ENCODE data around the gene IGF2R.
"Not testable (repeated sequence)": the region's sequence is repeated elsewhere in the genome, so short reads cannot be mapped to it uniquely, and the experiment has no call there.

The IGF2R gene, protein sequence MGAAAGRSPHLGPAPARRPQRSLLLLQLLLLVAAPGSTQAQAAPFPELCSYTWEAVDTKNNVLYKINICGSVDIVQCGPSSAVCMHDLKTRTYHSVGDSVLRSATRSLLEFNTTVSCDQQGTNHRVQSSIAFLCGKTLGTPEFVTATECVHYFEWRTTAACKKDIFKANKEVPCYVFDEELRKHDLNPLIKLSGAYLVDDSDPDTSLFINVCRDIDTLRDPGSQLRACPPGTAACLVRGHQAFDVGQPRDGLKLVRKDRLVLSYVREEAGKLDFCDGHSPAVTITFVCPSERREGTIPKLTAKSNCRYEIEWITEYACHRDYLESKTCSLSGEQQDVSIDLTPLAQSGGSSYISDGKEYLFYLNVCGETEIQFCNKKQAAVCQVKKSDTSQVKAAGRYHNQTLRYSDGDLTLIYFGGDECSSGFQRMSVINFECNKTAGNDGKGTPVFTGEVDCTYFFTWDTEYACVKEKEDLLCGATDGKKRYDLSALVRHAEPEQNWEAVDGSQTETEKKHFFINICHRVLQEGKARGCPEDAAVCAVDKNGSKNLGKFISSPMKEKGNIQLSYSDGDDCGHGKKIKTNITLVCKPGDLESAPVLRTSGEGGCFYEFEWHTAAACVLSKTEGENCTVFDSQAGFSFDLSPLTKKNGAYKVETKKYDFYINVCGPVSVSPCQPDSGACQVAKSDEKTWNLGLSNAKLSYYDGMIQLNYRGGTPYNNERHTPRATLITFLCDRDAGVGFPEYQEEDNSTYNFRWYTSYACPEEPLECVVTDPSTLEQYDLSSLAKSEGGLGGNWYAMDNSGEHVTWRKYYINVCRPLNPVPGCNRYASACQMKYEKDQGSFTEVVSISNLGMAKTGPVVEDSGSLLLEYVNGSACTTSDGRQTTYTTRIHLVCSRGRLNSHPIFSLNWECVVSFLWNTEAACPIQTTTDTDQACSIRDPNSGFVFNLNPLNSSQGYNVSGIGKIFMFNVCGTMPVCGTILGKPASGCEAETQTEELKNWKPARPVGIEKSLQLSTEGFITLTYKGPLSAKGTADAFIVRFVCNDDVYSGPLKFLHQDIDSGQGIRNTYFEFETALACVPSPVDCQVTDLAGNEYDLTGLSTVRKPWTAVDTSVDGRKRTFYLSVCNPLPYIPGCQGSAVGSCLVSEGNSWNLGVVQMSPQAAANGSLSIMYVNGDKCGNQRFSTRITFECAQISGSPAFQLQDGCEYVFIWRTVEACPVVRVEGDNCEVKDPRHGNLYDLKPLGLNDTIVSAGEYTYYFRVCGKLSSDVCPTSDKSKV (N-terminal part only)

DNA sequence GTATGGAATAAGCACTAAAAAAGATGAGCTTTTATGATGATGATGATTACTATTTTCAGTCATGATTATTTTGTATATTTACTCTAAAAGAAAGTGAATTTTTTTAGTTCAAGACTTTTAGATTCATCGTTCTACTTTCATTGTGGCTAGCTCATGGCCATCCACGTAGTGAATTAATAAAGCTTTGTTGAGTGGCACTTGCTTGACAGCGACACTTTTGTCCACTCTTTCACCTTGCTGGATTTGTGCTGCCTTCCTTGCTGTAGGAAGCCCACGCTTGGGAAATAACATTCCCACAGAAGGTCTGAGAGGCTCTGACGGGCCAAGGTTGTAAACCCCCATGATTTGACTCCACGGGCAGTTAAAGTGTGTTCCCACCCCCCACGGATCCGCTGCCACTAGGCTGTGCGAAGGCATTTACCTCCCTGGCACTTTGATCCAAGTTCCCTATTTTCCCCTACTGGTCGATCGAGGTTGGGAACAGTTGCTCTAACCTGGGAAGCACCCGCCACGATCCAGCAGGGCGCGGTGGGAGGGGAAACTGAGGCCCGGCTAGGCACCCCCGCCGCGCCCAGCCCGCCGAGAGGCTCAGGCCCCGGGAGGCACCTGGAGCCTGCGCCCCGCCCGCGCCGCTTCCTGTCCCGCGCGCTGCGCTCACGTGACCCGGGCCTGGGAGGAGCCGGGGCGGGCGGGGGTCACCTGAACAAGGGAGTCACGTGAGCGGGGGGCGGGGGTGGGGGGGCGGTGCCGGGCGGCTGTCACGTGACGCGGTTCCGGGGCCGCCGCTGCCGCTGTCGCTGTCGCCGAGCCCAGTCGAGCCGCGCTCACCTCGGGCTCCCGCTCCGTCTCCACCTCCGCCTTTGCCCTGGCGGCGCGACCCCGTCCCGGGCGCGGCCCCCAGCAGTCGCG lies at the start of gene IGF2R:
Gene IGF2R (plus strand): TSS at position 788 of the 909 bp plus-strand sequence. CDS start 165 bp downstream, outside the sequence.
- peak within 1 kb of the TSS; percentile 66 for H3K4me3 ChIP-seq (ENCODE audit: low read depth, low read length)
- H3K9me3 ChIP-seq (ENCODE audit: control insufficient read depth, insufficient read depth, low read length) = no peaks in the 10 kb centered on the region
- H3K4me1 ChIP-seq (ENCODE audit: control insufficient read depth, insufficient read depth, low read length) = peaks cover 9% of the 10 kb centered on the region
- no peaks in the 10 kb centered on the region for H3K36me3 ChIP-seq (ENCODE audit: control insufficient read depth, insufficient read depth, low read length)
- H3K9ac ChIP-seq (ENCODE audit: low read depth, low read length) = peak within 1 kb of the TSS; percentile 63
- H3K27me3 ChIP-seq (ENCODE audit: control insufficient read depth, insufficient read depth, low read length) = peaks cover 35% of the 10 kb centered on the region

DNA sequence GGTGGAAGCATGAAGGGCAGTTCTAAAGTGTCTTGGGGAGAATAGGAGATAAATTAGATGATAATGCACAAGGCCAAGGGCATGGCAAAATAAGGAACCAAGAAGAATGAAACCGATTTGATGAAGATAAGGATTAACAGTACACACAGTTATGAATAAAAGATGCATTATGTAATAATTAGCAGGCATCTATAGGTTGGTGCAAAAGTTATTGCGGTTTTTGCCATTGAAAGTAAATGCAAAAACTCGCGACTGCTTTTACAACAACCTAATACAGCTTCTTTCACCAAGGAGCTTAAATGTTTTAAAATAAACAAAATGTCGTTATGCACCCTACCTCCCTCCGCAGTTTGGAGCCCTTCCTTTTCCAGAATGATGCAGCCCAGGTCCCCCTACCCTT lies 49.1 kb upstream of the IGF2R start:
- no peaks in the 10 kb centered on the region for H3K4me1 ChIP-seq (ENCODE audit: control insufficient read depth, insufficient read depth, low read length)
- H3K27me3 ChIP-seq (ENCODE audit: control insufficient read depth, insufficient read depth, low read length) = no peaks in the 10 kb centered on the region
- no peak overlapping the region for H3K9ac ChIP-seq (ENCODE audit: low read depth, low read length)
- no peaks in the 10 kb centered on the region for H3K9me3 ChIP-seq (ENCODE audit: control insufficient read depth, insufficient read depth, low read length)
- no peaks in the 10 kb centered on the region for H3K36me3 ChIP-seq (ENCODE audit: control insufficient read depth, insufficient read depth, low read length)
- H3K4me3 ChIP-seq (ENCODE audit: low read depth, low read length) = no peak overlapping the region

DNA sequence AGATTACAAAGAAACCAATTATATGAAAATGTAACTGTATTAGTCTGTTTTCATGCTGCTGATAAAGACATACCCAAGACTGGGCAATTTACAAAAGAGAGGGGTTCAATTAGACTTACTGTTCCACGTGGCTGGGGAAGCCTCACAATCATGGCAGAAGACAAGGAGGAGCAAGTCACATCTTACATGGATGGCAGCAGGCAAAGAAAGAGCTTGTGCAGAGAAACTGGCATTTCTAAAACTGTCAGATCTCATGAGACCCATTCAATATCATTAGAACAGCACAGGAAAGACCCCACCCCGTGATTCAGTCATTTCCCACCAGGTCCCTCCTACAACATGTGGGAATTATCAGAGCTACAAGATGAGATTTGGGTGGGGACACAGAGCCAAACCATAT lies 44.7 kb upstream of the IGF2R start:
- H3K4me1 ChIP-seq (ENCODE audit: control insufficient read depth, insufficient read depth, low read length); H3K4me3 ChIP-seq (ENCODE audit: low read depth, low read length); H3K9ac ChIP-seq (ENCODE audit: low read depth, low read length); H3K27me3 ChIP-seq (ENCODE audit: control insufficient read depth, insufficient read depth, low read length); H3K9me3 ChIP-seq (ENCODE audit: control insufficient read depth, insufficient read depth, low read length); H3K36me3 ChIP-seq (ENCODE audit: control insufficient read depth, insufficient read depth, low read length): not testable (repeated sequence)

DNA sequence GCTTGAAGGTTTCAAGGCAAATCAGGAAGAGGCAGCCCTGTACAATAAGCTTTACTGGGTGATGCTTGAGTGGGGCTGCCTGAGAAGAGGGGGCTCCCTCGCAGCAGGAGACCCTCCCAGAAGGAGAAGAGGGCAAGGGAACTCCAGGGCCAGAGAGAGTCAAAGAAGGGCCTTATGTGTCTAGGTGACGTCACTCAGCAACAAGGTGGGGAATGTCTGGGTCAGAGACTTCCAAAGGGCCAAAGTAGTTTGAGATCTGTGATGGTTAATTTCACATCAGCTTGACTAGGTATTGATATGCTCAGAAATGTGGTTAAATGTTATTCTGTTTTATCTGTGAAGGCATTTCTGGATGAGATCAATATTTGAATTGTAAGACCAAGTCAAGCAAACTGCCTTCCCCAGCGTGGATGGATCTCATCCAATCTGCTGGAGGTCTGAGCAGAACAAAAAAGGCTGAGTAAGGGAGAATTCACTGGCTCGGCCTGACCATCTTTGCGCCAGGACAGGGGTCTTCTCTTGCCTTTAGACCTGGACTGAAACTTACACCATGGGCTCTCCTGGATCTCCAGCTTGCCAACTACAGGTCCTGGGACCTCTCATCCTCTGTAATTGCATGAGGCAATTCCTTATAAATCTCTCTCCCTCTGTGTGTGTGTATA lies 42.2 kb upstream of the IGF2R start:
- no peaks in the 10 kb centered on the region for H3K9me3 ChIP-seq (ENCODE audit: control insufficient read depth, insufficient read depth, low read length)
- no peaks in the 10 kb centered on the region for H3K36me3 ChIP-seq (ENCODE audit: control insufficient read depth, insufficient read depth, low read length)
- no peak overlapping the region for H3K4me3 ChIP-seq (ENCODE audit: low read depth, low read length)
- no peaks in the 10 kb centered on the region for H3K4me1 ChIP-seq (ENCODE audit: control insufficient read depth, insufficient read depth, low read length)
- no peak overlapping the region for H3K9ac ChIP-seq (ENCODE audit: low read depth, low read length)
- no peaks in the 10 kb centered on the region for H3K27me3 ChIP-seq (ENCODE audit: control insufficient read depth, insufficient read depth, low read length)

DNA sequence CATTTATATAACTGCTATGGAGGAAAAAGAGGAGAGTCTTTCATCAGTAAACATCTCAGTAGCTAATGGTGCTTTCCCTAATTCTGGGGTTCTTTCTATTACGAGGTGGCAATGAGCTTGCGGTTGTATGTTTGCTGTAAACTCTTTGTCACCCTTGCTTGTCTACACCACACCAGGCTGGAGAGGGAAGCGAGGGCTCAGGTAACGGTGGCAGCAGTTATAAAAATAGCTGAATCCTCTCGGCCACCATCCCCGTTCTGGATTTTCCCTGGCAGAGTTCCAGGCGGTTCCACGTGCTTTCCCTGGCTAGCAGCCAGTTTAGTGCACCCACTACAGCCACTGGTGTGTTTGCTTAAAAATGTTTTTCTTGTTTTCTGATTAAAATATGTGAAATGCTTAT lies 39.1 kb upstream of the IGF2R start:
- Histone ChIP-seq H3K27me3 (ENCODE audit: control insufficient read depth, insufficient read depth, low read length) (no peaks in the 10 kb centered on the region), H3K36me3 (ENCODE audit: control insufficient read depth, insufficient read depth, low read length) (no peaks in the 10 kb centered on the region), H3K4me3 (ENCODE audit: low read depth, low read length) (no peak overlapping the region), H3K4me1 (ENCODE audit: control insufficient read depth, insufficient read depth, low read length) (no peaks in the 10 kb centered on the region), H3K9ac (ENCODE audit: low read depth, low read length) (no peak overlapping the region), H3K9me3 (ENCODE audit: control insufficient read depth, insufficient read depth, low read length) (no peaks in the 10 kb centered on the region)

DNA sequence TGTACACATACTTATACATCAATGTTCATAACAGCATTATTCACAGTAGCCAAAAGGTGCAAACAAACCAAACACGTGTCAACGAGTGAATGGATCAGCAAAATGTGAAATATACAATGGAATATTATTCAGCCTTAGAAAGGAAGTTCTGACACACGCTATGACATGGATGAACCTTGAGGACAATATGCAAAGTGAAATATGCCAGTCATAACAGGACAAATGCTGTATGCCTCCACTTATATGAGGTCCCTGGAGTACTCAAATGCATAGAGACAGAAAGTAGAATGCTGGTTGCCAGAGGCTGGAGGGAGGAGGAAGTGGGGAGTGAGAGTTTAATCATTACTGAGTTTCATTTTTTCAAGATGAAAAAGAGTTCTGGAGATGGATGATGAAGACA lies 37.8 kb upstream of the IGF2R start:
- Histone ChIP-seq H3K9me3 (ENCODE audit: control insufficient read depth, insufficient read depth, low read length) (no peaks in the 10 kb centered on the region), H3K4me1 (ENCODE audit: control insufficient read depth, insufficient read depth, low read length) (no peaks in the 10 kb centered on the region), H3K9ac (ENCODE audit: low read depth, low read length) (no peak overlapping the region), H3K36me3 (ENCODE audit: control insufficient read depth, insufficient read depth, low read length) (no peaks in the 10 kb centered on the region), H3K4me3 (ENCODE audit: low read depth, low read length) (no peak overlapping the region), H3K27me3 (ENCODE audit: control insufficient read depth, insufficient read depth, low read length) (no peaks in the 10 kb centered on the region)

DNA sequence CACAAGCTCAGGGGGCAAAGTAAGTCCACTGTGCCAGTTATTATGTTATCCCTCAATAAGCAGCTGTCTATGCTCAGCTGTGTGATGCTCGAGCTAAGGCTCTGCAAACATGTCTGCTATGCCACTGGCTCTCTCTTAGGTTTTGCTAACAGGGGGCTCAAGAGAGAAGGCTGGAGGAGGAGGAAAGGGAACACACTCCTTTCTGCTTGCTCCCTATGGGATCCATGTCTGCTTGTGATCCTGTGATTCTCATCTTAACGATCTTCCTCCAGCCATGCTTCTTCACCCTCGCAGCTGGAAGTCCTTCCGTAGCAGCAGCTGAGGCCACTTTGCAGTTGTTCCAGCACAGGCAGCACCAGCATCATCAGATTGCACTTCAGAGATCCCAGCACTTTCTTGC lies 37.0 kb upstream of the IGF2R start:
- Histone ChIP-seq H3K36me3 (ENCODE audit: control insufficient read depth, insufficient read depth, low read length) (no peaks in the 10 kb centered on the region), H3K4me3 (ENCODE audit: low read depth, low read length) (no peak overlapping the region), H3K27me3 (ENCODE audit: control insufficient read depth, insufficient read depth, low read length) (no peaks in the 10 kb centered on the region), H3K4me1 (ENCODE audit: control insufficient read depth, insufficient read depth, low read length) (no peaks in the 10 kb centered on the region), H3K9ac (ENCODE audit: low read depth, low read length) (no peak overlapping the region), H3K9me3 (ENCODE audit: control insufficient read depth, insufficient read depth, low read length) (no peaks in the 10 kb centered on the region)

DNA sequence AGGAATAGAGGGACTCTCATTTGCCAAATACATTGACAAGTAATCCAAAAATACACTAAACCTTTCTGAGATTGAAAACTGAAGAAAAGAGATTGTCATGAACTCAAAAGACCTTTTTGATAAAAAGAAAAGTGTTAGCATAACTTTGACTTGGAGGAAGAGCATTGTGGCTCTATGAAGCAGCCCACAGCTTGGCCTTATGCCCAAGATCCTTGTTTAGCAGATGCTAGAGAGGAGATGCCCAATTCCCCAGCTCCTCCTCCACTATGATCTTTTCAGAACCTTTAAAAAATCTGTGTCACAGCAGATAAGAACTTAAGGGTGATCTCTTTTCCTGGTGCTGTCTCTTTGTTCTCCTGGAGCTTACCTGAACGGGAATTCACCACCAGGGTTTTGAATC lies 35.8 kb upstream of the IGF2R start:
- no peak overlapping the region for H3K4me3 ChIP-seq (ENCODE audit: low read depth, low read length)

DNA sequence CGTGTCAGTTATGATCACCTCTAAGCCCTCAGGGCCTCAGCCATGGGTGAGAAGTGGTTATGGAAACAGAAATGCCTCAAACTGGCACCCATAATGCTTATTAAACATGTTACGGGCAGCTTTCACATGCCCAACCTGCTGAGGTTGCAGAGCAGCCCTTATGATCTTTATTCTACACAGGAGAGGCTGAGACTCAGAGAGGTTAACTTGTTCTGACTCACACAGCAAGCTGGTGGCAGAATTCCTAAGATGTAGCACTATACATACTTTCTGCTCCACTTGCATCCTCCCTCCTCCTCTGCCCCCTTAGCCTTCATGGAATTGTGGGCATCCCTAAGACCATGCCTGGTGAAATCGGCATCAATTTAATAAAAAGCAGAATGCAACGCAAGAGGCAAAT lies 34.7 kb upstream of the IGF2R start:
- Histone ChIP-seq H3K9ac (ENCODE audit: low read depth, low read length) (no peak overlapping the region), H3K4me3 (ENCODE audit: low read depth, low read length) (no peak overlapping the region), H3K9me3 (ENCODE audit: control insufficient read depth, insufficient read depth, low read length) (no peaks in the 10 kb centered on the region), H3K27me3 (ENCODE audit: control insufficient read depth, insufficient read depth, low read length) (no peaks in the 10 kb centered on the region), H3K36me3 (ENCODE audit: control insufficient read depth, insufficient read depth, low read length) (no peaks in the 10 kb centered on the region), H3K4me1 (ENCODE audit: control insufficient read depth, insufficient read depth, low read length) (no peaks in the 10 kb centered on the region)

More for the DNA sequence above, 35.8 kb upstream of the IGF2R start:
- H3K4me1 ChIP-seq (ENCODE audit: control insufficient read depth, insufficient read depth, low read length) = no peaks in the 10 kb centered on the region
- no peaks in the 10 kb centered on the region for H3K36me3 ChIP-seq (ENCODE audit: control insufficient read depth, insufficient read depth, low read length)
- H3K9ac ChIP-seq (ENCODE audit: low read depth, low read length) = no peak overlapping the region
- H3K27me3 ChIP-seq (ENCODE audit: control insufficient read depth, insufficient read depth, low read length) = no peaks in the 10 kb centered on the region
- H3K9me3 ChIP-seq (ENCODE audit: control insufficient read depth, insufficient read depth, low read length) = no peaks in the 10 kb centered on the region

DNA sequence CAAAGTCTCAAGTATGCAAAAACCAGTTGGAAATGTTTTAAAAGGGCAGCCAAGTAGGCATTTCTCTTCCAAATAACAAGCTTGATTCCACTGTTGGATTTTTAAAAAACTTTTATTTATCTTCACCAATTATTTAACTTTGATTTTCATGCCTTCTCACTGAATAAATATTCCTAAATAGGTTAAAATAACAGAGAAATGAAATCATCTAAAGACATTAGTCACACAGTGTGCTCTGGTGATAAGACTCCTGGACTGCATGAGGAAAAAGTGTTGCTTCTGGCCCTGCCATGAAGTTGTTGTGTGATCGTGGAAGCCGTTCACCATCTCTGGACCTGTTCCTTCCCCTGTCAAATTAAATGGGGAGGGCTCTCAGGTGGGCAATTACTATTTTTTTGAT lies 33.8 kb upstream of the IGF2R start:
- H3K9me3 ChIP-seq (ENCODE audit: control insufficient read depth, insufficient read depth, low read length) = no peaks in the 10 kb centered on the region
- no peaks in the 10 kb centered on the region for H3K36me3 ChIP-seq (ENCODE audit: control insufficient read depth, insufficient read depth, low read length)
- H3K27me3 ChIP-seq (ENCODE audit: control insufficient read depth, insufficient read depth, low read length) = no peaks in the 10 kb centered on the region
- no peak overlapping the region for H3K9ac ChIP-seq (ENCODE audit: low read depth, low read length)
- H3K4me1 ChIP-seq (ENCODE audit: control insufficient read depth, insufficient read depth, low read length) = no peaks in the 10 kb centered on the region
- no peak overlapping the region for H3K4me3 ChIP-seq (ENCODE audit: low read depth, low read length)

All from iPS-15b (cell line).